Measurements from ENCODE around the gene DNAH7. TPM values are rescaled to one million over a fixed set of nuclear protein-coding genes. Genes with fewer than 3 reads are reported as not detected.

The DNAH7 gene
- total and polyA plus RNA-seq, 2 donors (not counting 1 experiment from before 2014, with no cell fraction given) = 0.01 to 0.05 TPM

GRCh38 chr2:195956725-195957124 lies 111.9 kb downstream of the DNAH7 start:
- H3K9ac ChIP-seq (ENCODE audit: low read length) = no peak overlapping the region
- no peaks in the 10 kb centered on the region for H3K36me3 ChIP-seq (replicated peaks in 1 of 2; ENCODE audit: control extremely low read depth in 1 of 2, control insufficient read depth in 1 of 2, extremely low read depth in 1 of 2, insufficient read depth in 2 of 2, low read length in 1 of 2)
- H3K79me2 ChIP-seq (ENCODE audit: control insufficient read depth, insufficient read depth, low read length) = no peaks in the 10 kb centered on the region
- H3K4me1 ChIP-seq (ENCODE audit: control insufficient read depth in 2 of 2, insufficient read depth in 2 of 2, low read length in 2 of 2) = no peaks in the 10 kb centered on the region
- Mint-ChIP-seq H3K27ac (no peak overlapping the region), H3K4me1 (no peaks in the 10 kb centered on the region), H3K9me3 (ENCODE audit: insufficient read depth) (peaks cover 5% of the 10 kb centered on the region), H3K27me3 (peaks cover 4% of the 10 kb centered on the region), H3K4me3 (no peak overlapping the region)
- DNase-seq = no peak
- H3K4me3 ChIP-seq (ENCODE audit: control extremely low read depth in 1 of 5, extremely low read depth in 1 of 5, insufficient read depth in 1 of 5, low read depth in 2 of 5, low read length in 4 of 5) = no peak overlapping the region
- peaks cover 0 to 6% (median 0%) of the 10 kb centered on the region in 3 donors for H3K9me3 ChIP-seq (ENCODE audit: control extremely low read depth in 1 of 3, control insufficient read depth in 2 of 3, insufficient read depth in 1 of 3, low read length in 2 of 3)
- H4K20me1 ChIP-seq (ENCODE audit: control insufficient read depth, insufficient read depth, low read length, poor library complexity, severe bottlenecking) = no peaks in the 10 kb centered on the region
- ChIA-PET POLR2A (no interaction called here), CTCF (no interaction called here)
- H2AFZ ChIP-seq (ENCODE audit: insufficient read depth, low read depth, low read length, poor library complexity, severe bottlenecking) = no peak overlapping the region
- TF ChIP-seq EZH2 (IDR thresholded peaks at IDR 0.05; ENCODE audit: borderline replicate concordance, insufficient read depth, low read depth, low read length, poor library complexity, severe bottlenecking) = no peak
- no peak for TF ChIP-seq CTCF (IDR thresholded peaks at IDR 0.05)
- ATAC-seq (ENCODE audit: low read depth) = no peak
- no peak overlapping the region for H3K27ac ChIP-seq (ENCODE audit: low read length in 2 of 2)
- WGBS (ENCODE audit: insufficient coverage) = 66% methylated on average over 2 of the region's 3 CpGs
- H3K27me3 ChIP-seq (replicated peaks in 1 of 4; ENCODE audit: control extremely low read depth in 1 of 4, control insufficient read depth in 3 of 4, insufficient read depth in 4 of 4, low read length in 3 of 4) = no peaks in the 10 kb centered on the region
- H3K4me2 ChIP-seq (replicated peaks; ENCODE audit: low read depth, low read length, poor library complexity, severe bottlenecking) = no peak overlapping the region
- intact Hi-C loops (cut with micrococcal nuclease) = no loop called here

- Mint-ChIP-seq H3K4me3 (no peak overlapping the region), H3K27ac (no peak overlapping the region), H3K9me3 (ENCODE audit: insufficient read depth) (peaks cover 15% of the 10 kb centered on the region), H3K27me3 (no peaks in the 10 kb centered on the region), H3K4me1 (peaks cover 9% of the 10 kb centered on the region)
- H2AFZ ChIP-seq (ENCODE audit: insufficient read depth, low read depth, low read length, poor library complexity, severe bottlenecking) = no peak overlapping the region
- peaks cover 0 to 6% (median 0%) of the 10 kb centered on the region in 3 donors for H3K9me3 ChIP-seq (ENCODE audit: control extremely low read depth in 1 of 3, control insufficient read depth in 2 of 3, insufficient read depth in 1 of 3, low read length in 2 of 3)
- no peaks in the 10 kb centered on the region for H3K79me2 ChIP-seq (ENCODE audit: control insufficient read depth, insufficient read depth, low read length)
- no peak overlapping the region for H3K4me2 ChIP-seq (replicated peaks; ENCODE audit: low read depth, low read length, poor library complexity, severe bottlenecking)
- CTCF ChIA-PET = no interaction called here
- no peak for ATAC-seq (ENCODE audit: low read depth)
- no peak overlapping the region for H3K27ac ChIP-seq (ENCODE audit: low read length in 2 of 2)
- no peaks in the 10 kb centered on the region for H4K20me1 ChIP-seq (ENCODE audit: control insufficient read depth, insufficient read depth, low read length, poor library complexity, severe bottlenecking)
- intact Hi-C loops (cut with micrococcal nuclease) = no loop called here
- H3K9ac ChIP-seq (ENCODE audit: low read length) = no peak overlapping the region
- no peaks in the 10 kb centered on the region for H3K4me1 ChIP-seq (ENCODE audit: control insufficient read depth in 2 of 2, insufficient read depth in 2 of 2, low read length in 2 of 2)
- H3K36me3 ChIP-seq (replicated peaks in 1 of 2; ENCODE audit: control extremely low read depth in 1 of 2, control insufficient read depth in 1 of 2, extremely low read depth in 1 of 2, insufficient read depth in 2 of 2, low read length in 1 of 2) = no peaks in the 10 kb centered on the region
- H3K27me3 ChIP-seq (replicated peaks in 1 of 4; ENCODE audit: control extremely low read depth in 1 of 4, control insufficient read depth in 3 of 4, insufficient read depth in 4 of 4, low read length in 3 of 4) = no peaks in the 10 kb centered on the region
- DNase-seq = no peak
- POLR2A ChIA-PET = no interaction called here
- H3K4me3 ChIP-seq (ENCODE audit: control extremely low read depth in 1 of 5, extremely low read depth in 1 of 5, insufficient read depth in 1 of 5, low read depth in 2 of 5, low read length in 4 of 5) = no peak overlapping the region
- TF ChIP-seq CTCF (IDR thresholded peaks at IDR 0.05) (no peak), EZH2 (IDR thresholded peaks at IDR 0.05; ENCODE audit: borderline replicate concordance, insufficient read depth, low read depth, low read length, poor library complexity, severe bottlenecking) (no peak)
Observed at GRCh38 chr2:195945056-195945455, 123.6 kb downstream of the DNAH7 start.
